GM21737 (cell line): ENCODE measurements around the gene MINDY3.
"Not testable (repeated sequence)": the region's sequence is repeated elsewhere in the genome, so short reads cannot be mapped to it uniquely, and the experiment has no call there.

Experiments used
- ATAC-seq: cut with Tn5 transposase; IDR thresholded peaks from one replicate; pipeline ENCODE4 v1.9.1; 2021; ENCODE audit warnings: mild to moderate bottlenecking, moderate library complexity; ENCODE audit not compliant: unreplicated experiment

Gene MINDY3

DNA sequence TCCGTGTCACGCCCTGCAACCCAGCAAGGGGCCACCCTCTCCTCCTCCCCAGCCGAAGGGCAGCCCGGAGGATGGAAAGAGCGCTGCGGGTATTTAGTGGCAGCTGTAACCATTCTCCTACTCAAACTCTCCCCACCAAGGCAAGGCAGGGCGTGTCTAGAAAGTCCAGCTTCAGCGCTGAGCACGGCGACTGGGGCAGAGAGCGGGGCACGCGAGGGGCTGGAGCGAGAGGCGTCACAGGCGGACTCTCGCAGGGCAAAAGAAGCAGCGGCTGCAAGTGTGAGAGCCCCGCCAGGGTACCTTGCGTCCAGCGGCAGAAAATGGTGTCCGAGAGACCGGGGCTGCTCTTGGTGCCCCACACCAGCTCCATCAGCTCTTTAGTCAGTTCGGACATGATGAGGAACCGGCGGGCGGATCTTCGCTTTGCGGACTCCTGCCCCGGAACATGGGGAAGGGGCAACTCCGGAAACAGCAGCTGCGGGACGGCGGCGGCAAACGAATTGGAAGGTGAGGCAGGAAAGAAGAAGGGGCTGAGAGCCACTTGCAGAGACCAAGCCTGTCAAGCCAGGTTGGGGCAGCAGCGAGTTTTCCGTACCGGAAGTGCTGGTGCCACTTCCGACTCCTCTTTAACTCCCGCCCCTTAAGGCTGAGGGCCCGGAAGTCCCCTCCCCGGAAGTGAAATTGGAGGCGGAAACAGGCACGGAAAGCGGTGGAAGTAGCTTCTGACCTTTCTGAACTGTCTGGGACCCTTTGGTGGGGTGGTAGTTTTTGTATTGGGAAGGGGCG is at the start of gene MINDY3:
MINDY3 (minus strand) TSS at position 602 of the 786 bp plus-strand sequence; CDS start at position 394, 208 bp downstream.
- ATAC-seq, result peak; percentile 90

DNA sequence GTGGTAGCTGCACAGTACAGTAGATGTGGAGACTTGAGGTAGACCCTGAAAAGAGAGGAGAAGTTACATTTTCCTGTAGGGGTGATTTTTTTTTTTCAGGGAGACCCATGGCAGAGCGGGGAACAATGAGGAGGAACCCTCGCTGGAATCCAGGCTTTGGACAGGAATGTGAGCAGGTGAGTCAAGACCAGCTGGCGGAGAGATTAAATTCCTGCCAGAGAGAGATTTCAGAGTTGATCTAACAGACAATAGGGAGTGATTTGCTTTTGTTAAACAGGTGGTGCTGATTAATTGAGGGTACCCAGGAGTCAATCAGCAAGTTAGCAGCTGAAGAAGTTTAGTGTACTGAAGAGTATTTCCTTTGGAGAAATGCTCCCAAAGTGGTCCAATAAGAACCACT is 41.6 kb upstream of the MINDY3 start:
- ATAC-seq, result no peak

- ATAC-seq, result no peak
Observed at GRCh38 chr10:15898046-15898445, 37.7 kb upstream of the MINDY3 start.

- no peak for ATAC-seq
Observed at GRCh38 chr10:15897287-15897686, 37.0 kb upstream of the MINDY3 start.

- no peak for ATAC-seq
Observed at GRCh38 chr10:15896654-15897053, 36.3 kb upstream of the MINDY3 start.

DNA sequence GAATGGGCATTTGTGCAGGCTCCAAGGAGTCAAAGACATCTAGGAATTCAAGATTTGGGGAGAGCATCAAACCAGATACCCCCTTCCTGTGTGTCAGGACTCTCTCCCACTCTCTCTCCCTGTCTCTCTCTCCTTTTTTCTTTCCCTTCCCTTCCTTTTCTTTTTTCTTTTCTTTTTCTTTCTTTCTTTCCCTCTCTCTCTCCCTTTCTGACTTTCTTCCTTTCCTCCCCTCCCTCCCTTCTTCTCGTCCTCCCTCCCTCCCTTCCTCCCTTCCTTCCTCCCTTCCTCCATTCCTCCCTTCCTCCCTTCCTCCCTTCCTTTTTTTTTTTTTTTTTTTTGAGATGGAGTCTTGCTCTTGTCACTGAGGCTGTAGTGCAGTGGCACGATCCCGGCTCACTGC is 24.1 kb upstream of the MINDY3 start:
- ATAC-seq, result no peak

DNA sequence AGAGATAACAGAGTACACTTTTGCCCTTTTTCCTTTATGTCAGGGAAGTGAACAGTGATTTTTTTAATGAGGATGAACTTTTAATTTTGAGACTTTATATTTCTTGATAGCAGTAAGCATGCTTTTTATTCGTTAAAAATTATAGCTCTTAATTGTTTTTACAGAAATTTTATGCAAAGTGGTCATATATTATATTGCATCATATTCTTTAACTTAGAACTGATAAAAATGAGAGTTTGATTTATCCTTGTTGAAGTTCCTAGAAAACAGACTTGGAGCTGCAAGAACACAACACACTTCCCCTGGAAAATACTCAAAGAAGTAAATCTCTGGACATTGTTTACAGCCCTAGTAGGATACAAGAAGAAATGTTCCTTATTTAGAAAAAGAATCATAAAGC is 21.2 kb upstream of the MINDY3 start:
- no peak for ATAC-seq

- no peak for ATAC-seq
Observed at GRCh38 chr10:15879663-15880062, 19.4 kb upstream of the MINDY3 start.

GRCh38 chr10:15879058-15879457 is 18.8 kb upstream of the MINDY3 start:
- no peak for ATAC-seq

GRCh38 chr10:15877836-15878576 is 17.7 kb upstream of the MINDY3 start:
- ATAC-seq, result no peak

DNA sequence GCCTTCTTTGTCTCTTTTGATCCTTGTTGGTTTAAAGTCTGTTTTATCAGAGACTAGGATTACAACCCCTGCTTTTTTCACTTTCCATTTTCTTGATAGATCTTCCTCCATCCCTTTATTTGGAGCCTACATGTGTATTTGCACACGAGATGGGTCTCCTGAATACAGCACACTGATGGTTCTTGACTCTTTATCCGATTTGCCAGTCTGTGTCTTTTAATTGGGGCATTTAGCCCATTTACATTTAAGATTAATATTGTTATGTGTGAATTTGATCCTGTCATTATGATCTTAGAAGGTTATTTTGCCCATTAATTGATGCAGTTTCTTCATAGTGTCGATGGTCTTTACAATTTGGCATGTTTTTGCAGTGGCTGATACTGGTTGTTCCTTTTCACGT is 16.0 kb upstream of the MINDY3 start:
- ATAC-seq, result not testable (repeated sequence)

- ATAC-seq, result not testable (repeated sequence)
Observed at GRCh38 chr10:15872645-15873044, 12.3 kb upstream of the MINDY3 start.

DNA sequence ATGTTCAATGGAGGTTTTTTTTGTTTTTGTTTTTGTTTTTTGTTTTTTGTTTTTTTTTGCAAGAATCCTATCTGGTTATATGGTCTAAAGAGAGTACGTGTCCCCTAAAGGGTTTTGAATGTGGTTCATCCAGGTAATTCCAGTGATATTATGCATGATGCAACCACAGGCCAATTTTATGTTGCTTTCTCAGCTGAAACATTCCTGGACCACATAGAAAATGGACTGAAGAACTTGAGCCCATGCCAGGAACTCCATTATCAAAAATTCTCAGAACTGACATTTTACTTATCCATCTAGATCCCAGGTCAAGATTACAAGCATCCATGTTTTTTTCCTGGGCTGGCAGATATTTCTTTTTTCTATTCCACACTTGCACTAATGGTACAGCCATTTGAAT is 11.5 kb upstream of the MINDY3 start:
- ATAC-seq, result no peak

- no peak for ATAC-seq
Observed at GRCh38 chr10:15869935-15870334, 9.6 kb upstream of the MINDY3 start.

DNA sequence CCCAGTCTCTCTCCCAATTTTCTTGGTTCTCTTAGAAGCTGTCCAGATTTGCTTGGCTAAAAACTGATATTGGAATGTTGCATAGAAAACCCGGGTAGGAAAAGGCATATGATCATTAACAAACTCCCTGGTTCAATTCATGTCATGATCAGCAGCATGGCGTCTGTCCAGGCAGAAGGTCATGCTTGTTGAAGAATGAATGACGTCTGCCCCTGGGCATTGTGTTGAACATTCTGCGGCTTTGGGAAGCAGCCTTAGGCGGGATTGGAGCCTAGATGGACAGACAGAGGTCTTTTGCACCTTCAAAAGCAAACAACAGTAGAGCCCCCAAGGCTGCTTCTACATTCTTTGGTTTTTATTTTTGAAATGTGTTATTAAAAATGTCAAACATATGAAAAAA is 7.7 kb upstream of the MINDY3 start:
- no peak for ATAC-seq

DNA sequence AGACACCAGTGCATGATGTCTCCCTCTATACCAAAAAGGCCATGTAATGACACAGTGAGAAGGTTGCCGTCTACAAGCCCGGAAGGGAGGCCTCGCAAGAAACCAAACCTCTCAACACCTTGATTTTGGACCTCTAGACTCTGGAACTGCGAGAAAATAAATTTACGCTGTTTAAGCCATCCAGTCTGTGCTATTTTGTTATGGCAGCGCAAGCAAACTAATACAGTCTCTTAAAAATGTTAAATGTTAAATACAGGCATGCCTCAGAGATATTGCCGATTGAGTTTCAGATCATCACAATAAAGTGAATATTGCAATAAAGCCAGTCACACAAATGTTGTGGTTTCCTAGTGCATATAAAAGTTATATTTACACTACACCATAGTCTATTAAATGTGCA is 5.0 kb upstream of the MINDY3 start:
- ATAC-seq, result no peak

DNA sequence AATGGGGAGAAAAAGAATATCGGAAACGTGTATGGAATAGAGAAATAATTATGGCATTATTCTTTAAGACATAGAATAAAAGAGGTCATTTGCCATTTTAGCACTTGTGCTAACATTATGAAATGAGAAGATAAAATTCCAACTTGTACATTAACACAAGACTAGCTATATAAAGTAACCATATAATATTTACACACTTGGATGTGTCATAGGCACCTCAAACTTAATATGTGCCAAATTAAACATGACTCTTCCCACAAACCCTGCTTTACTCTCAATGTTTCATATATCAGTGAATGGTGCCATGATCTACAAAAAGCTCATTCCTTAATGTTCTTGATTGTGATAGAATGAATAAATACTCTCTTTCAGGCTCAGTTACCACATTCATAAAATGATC is 4.1 kb upstream of the MINDY3 start:
- no peak for ATAC-seq

GRCh38 chr10:15863733-15864132 is 3.4 kb upstream of the MINDY3 start:
- no peak for ATAC-seq

- no peak for ATAC-seq
Observed at GRCh38 chr10:15863323-15863722, 3.0 kb upstream of the MINDY3 start.

GRCh38 chr10:15860692-15861201 is 440 bp upstream of the MINDY3 start:
- ATAC-seq, result no peak

DNA sequence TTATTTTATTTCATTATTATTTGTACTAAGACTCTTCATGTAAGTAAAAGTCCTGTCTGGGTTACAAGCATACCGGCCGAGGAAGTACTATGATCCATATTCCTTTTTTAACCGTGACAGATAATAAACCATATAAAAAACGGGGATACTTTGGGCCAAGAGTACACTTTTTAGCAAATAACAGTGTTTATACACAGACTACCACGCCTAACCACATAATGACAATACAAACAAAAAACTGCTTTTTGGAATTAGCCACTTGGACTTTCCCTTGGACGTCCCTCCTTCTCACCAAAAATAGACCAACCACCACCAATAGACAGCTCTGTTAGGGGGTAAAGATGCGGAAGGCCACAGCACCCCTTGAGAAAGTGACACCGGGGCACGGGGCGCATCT is 800 bp downstream of the MINDY3 start:
- peak; percentile 60 for ATAC-seq

- ATAC-seq, result no peak
Observed at GRCh38 chr10:15858861-15859281, 1.4 kb downstream of the MINDY3 start.
